ENCODE measurements around the gene MRPL1. TPM values are rescaled to one million over a fixed set of nuclear protein-coding genes. Genes with fewer than 3 reads are reported as not detected.

MRPL1 gene
- total RNA-seq, 1 donor from 2014 or later, result 6.2 TPM

GRCh38 chr4:77893451-77893850 lies 30.8 kb downstream of the MRPL1 start:
- no peak overlapping the region for H3K27ac ChIP-seq
- DNase-seq (ENCODE audit: low spot score in 2 of 2), result no peak
- intact Hi-C loops (cut with DNase I), result no loop called here
- no peaks in the 10 kb centered on the region for H3K9me3 ChIP-seq
- no peak for TF ChIP-seq CTCF (IDR thresholded peaks at IDR 0.05)
- no peak overlapping the region for H3K4me3 ChIP-seq
- no peaks in the 10 kb centered on the region for H3K27me3 ChIP-seq
- H3K4me1 ChIP-seq, result no peaks in the 10 kb centered on the region
- H3K36me3 ChIP-seq, result peaks cover 7 to 23% of the 10 kb centered on the region in 2 donors

DNA sequence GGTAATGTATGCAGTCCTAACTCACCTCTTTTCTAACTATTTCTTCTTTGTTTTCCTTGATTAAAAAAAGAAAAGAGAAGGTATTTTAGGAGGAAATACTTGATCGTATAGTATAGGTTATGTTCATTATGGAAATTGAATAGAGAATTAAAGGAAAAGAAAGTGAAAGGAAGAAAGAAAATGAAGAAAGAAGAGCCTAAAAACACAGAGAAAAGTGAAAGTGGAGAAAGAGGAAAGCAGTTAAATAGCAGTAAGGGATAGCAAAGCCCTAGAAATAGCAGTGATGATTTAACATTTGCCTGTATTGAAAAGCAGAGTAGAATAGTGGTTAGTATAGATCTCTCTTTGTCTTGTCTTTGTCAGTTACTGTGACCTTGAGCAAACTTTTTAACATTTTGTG lies 37.0 kb downstream of the MRPL1 start:
- H3K4me3 ChIP-seq, result no peak overlapping the region
- no peaks in the 10 kb centered on the region for H3K4me1 ChIP-seq
- intact Hi-C loops (cut with DNase I), result no loop called here
- H3K36me3 ChIP-seq, result peaks cover 7 to 13% of the 10 kb centered on the region in 2 donors
- H3K27ac ChIP-seq, result no peak overlapping the region
- DNase-seq (ENCODE audit: low spot score in 2 of 2), result no peak
- TF ChIP-seq CTCF (IDR thresholded peaks at IDR 0.05), result no peak
- H3K9me3 ChIP-seq, result no peaks in the 10 kb centered on the region
- no peaks in the 10 kb centered on the region for H3K27me3 ChIP-seq

- Histone ChIP-seq H3K27me3 (no peaks in the 10 kb centered on the region), H3K27ac (no peak overlapping the region), H3K4me1 (no peaks in the 10 kb centered on the region), H3K36me3 (peaks cover 4 to 9% of the 10 kb centered on the region in 2 donors), H3K4me3 (no peak overlapping the region), H3K9me3 (no peaks in the 10 kb centered on the region)
- TF ChIP-seq CTCF (IDR thresholded peaks at IDR 0.05), result no peak
- no peak for DNase-seq (ENCODE audit: low spot score in 2 of 2)
- intact Hi-C loops (cut with DNase I), result no loop called here
Observed at GRCh38 chr4:77903186-77903585, 40.6 kb downstream of the MRPL1 start.

DNA sequence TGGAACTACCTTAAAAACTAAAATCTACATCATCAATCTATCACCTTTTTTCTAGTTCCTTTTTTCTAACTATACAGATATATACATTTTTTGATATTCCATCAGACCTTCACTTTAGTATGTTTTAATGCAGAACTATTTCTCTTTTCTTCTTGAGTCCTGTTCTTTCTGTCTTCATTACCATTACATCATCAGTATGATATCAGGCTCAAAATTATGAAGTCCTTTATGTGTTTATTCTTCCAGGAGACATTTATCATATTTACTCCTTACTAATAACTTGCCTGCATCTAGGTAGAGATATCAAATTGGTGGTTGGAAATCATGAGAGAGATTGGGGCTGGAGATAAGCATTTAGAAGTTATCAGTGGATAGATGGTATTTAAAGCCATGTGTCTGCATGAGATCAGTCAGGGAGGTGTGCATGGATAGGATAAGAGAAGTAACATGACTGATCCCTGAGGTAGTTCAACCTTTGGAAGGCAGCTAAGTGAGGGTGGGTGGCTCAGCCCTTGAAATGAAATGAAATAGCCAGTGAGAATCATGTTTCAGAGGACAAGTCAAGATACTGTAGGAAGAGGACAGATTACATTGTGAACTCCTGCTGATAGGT lies 43.1 kb downstream of the MRPL1 start:
- H3K27ac ChIP-seq, result no peak overlapping the region
- no peak for DNase-seq (ENCODE audit: low spot score in 2 of 2)
- H3K4me3 ChIP-seq, result no peak overlapping the region
- H3K9me3 ChIP-seq, result no peaks in the 10 kb centered on the region
- H3K27me3 ChIP-seq, result no peaks in the 10 kb centered on the region
- H3K4me1 ChIP-seq, result no peaks in the 10 kb centered on the region
- H3K36me3 ChIP-seq, result peaks cover 4 to 20% of the 10 kb centered on the region in 2 donors
- intact Hi-C loops (cut with DNase I), result no loop called here
- TF ChIP-seq CTCF (IDR thresholded peaks at IDR 0.05), result no peak

DNA sequence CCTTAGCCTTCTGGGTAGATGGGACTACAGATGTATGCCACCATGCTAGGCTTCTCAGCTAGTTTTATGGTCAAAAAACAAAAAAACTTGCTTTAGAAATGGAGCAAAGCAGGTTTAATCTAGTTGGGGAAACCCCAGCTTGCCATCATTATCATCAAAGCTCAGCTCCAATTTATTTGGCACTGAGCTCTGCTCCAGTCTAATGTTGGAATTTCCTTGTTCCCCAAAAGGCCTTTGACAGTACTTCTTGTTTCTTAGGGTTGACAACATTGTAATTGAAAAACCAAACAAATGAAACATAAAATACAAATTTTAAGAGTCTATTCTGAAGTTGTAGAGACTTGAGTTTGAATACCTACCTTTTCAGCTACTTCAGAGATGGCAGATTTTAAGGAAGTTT lies 48.0 kb downstream of the MRPL1 start:
- Histone ChIP-seq H3K4me3 (no peak overlapping the region), H3K36me3 (peaks cover 7 to 25% of the 10 kb centered on the region in 2 donors)

More for the DNA sequence above, 48.0 kb downstream of the MRPL1 start:
- Histone ChIP-seq H3K27ac (no peak overlapping the region), H3K4me1 (no peaks in the 10 kb centered on the region), H3K27me3 (no peaks in the 10 kb centered on the region), H3K9me3 (no peaks in the 10 kb centered on the region)
- DNase-seq (ENCODE audit: low spot score in 2 of 2), result no peak
- intact Hi-C loops (cut with DNase I), result no loop called here
- no peak for TF ChIP-seq CTCF (IDR thresholded peaks at IDR 0.05)
